Head of caudate nucleus (tissue), 42 donors: Measurements from ENCODE around the gene SLC25A25.
"Not testable (repeated sequence)": the region's sequence is repeated elsewhere in the genome, so short reads cannot be mapped to it uniquely, and the experiment has no call there.

Experiments
- DNase-seq, 42 donors: peaks; one replicate each; pipeline versions ENCODE4 v3.0.0 to v3.0.0-alpha.2; 2020 to 2021; ENCODE audit warnings: mixed read lengths in 7 of 42
- intact Hi-C: fragments of 100-400 bp; cut with DNase I; formaldehyde crosslinking; loops from one replicate; pipeline ENCODE4 v1.15.0; 2022

SLC25A25 gene

GRCh38 chr9:128118971-128119665, 51.1 kb downstream of the SLC25A25 start:
- DNase-seq: peak in 4 of 42 donors; percentile 1 to 7 (median 4)
- intact Hi-C loops: loop anchor here (10.0 kb wide), 1 partner anchor 174 kb away; no protein-coding TSS in a partner anchor

- peak in 1 of 42 donors; percentile 5 for DNase-seq
These were observed 52.2 kb downstream of the SLC25A25 start for GRCh38 chr9:128120061-128120740.

DNA sequence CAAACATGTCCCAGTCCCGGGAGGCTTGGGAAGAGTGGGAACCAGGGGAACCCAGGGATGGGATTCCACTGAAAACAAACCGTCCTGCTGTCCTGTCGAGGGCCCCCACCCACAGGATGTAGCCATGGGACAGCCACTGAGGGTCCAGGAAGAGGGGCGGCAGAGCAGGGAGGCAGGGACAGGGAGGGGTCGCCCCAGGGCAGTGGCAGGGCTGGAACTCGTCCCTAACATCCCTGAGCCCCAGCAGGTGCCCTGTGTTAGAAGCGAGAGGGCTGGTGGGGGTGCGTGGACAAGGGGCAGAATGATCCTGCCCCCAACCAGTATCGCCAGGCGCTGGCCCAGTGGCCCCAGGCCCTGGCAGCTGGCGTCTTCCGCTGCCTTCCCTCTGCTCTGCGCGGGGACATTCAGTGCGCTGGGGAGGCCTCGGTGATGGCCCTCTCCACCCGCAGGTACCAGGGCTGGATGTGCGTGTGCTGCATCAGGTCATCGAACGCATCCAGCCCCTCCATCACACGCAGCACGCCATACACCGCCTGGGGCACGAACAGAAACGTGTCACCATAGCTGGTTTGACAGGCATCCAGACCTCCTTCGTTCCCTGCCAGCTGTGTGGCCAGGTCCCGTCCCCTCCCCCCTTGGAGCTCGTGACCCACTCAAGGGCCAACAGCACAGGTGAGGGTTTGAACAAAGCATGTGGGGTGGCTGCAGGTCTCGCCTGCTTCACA, 52.9 kb downstream of the SLC25A25 start:
- no peak for DNase-seq
- intact Hi-C loops: no loop called here

More at GRCh38 chr9:128120061-128120740, 52.2 kb downstream of the SLC25A25 start:
- intact Hi-C loops: no loop called here

- no peak for DNase-seq
- intact Hi-C loops: no loop called here
These were observed 53.4 kb downstream of the SLC25A25 start for GRCh38 chr9:128121466-128121810.

DNA sequence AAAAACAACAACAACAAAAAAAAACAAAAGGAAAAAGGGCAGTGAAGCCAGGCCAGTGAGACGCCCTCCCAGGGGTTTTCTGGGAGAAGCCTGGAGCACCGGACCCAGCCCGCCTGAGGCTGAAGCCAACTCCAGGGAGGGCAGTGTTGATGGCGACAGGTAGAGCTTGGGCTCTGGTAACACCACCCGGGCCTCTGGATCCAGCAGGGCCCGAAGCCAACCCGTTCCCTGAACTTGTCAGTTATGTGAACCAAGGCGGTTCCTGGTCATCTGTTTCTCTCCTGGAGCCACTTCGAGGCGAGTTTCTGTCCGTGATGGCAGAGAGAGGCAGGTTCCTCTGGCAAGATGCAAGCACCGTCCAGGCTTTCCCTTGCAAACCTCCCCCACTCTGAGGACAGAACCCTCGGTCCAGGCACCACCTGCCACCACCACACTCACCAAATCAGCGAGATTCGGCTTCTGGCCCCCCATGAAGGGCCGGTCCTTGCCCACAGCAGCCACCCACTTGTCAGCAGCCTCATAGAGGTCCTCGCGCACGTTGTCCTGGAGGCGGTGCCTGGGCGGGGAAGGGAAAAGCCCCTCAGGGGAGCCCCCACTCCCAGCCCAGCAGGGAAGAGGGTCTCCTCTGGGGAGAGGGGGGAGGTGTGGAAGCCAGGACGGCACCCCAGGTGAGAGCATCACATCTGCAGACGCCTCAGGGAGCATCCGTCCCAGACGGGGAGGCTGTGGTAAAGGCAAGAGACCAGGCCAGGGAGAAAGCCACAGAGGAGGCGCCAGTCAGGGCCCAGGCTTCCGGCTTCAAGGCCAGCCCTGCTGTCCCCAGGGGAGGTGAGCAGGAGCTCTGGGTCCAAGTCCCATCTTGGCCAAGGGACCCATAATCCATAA, 54.1 kb downstream of the SLC25A25 start:
- intact Hi-C loops: no loop called here
- DNase-seq: no peak

DNA sequence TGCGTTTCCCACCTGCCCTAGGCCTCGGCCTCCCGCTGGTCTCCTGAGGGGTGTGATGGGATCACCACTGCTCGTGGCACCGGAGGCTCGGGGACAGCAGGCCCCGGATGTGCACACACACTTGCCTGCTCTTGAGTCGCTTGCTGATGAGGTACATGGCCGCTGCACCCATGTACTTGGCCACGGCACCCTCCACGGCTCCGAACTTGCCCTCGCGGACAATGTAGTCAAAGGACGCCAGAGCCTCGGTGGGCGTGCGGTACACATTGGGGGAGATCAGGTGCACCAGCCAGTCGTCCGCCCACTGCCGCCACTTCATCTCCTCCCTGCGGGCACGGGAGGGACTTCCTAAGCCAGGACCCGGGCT, 54.8 kb downstream of the SLC25A25 start:
- intact Hi-C loops: no loop called here

GRCh38 chr9:128123451-128124080, 55.5 kb downstream of the SLC25A25 start:
- DNase-seq: no peak
- intact Hi-C loops: no loop called here

More for the DNA sequence above, 54.8 kb downstream of the SLC25A25 start:
- DNase-seq: no peak

GRCh38 chr9:128124451-128124850, 56.4 kb downstream of the SLC25A25 start:
- intact Hi-C loops: no loop called here

DNA sequence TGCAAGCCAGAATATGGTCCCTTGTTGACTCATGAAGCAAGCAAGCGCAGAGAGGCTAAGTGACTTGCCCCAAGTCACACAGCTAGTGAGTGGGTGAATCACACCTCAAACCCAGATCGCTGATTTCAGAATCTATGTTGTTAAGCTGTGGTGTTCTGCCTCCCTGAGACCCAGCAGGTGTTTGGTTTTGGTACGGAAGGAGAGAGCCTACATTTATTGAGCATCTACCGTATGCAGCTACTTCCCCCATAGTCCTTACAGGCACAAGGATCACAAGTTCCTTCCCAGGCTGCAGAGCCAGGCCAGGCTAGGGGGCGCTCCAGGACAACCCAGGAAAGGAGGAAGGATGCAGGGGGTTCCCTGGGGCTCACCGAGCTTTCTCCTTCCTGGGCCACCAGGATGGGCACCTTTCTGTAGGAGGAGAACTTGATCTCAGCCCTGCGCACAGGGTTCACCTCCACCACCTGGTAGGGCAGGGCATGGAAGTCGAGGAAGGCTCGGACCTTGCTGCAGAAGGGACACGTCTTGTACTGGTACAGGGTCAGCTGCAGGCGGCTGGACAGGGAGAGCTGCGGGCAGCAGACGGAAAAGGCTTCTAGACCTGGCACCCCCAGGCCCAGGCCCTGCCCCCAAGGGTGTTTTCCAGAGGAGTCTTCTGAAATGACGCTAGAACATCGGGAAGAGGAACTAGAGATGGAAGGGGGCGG, 57.0 kb downstream of the SLC25A25 start:
- intact Hi-C loops: no loop called here
- DNase-seq: peak; percentile 51 to 84 (median 72)

More at GRCh38 chr9:128124451-128124850, 56.4 kb downstream of the SLC25A25 start:
- DNase-seq: no peak

DNA sequence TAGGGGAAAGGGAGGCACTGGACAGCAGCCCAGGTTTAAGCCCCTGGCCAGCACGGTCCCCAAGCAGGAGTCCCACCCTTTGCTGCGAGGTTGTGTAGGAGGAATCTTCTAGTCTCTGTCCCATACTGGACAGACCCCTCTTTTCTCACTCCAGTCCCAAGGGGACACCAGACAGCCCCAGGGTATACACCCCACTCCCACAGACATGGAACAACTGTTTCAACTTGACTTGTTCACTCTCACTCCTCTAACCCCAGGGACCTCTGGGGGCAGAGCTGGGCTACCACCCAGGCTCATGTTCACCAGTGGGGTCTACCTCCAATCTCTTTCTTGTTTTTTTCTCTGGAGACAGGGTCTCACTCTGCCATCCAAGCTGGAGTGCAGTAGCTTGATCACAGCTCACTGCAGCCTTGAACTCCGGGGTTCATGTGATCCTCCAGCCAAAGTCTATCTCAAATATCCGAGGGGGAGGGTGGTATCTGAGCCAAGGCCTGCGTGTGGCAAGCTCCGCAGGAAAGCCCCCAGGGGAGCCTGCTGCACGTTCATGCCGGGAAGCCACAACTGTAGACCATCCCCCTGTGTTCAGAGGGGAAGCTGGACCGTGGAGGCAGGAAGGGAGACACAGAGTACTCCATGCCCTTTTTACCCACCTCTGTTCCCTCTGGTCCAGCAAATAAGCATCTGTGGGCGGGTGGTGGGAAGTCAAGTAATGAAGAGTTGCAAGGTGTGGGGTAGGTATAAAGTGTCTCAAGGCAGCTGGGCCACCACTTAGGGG, 57.7 kb downstream of the SLC25A25 start:
- DNase-seq: no peak
- intact Hi-C loops: no loop called here

- peak; percentile 63 to 94 (median 88) for DNase-seq
- intact Hi-C loops: no loop called here
These were observed 59.5 kb downstream of the SLC25A25 start, which contains the start of gene PTGES2 for GRCh38 chr9:128127568-128127989. Gene PTGES2 (minus strand): TSS chr9:128127729. CDS start chr9:128127717, 12 bp downstream.

DNA sequence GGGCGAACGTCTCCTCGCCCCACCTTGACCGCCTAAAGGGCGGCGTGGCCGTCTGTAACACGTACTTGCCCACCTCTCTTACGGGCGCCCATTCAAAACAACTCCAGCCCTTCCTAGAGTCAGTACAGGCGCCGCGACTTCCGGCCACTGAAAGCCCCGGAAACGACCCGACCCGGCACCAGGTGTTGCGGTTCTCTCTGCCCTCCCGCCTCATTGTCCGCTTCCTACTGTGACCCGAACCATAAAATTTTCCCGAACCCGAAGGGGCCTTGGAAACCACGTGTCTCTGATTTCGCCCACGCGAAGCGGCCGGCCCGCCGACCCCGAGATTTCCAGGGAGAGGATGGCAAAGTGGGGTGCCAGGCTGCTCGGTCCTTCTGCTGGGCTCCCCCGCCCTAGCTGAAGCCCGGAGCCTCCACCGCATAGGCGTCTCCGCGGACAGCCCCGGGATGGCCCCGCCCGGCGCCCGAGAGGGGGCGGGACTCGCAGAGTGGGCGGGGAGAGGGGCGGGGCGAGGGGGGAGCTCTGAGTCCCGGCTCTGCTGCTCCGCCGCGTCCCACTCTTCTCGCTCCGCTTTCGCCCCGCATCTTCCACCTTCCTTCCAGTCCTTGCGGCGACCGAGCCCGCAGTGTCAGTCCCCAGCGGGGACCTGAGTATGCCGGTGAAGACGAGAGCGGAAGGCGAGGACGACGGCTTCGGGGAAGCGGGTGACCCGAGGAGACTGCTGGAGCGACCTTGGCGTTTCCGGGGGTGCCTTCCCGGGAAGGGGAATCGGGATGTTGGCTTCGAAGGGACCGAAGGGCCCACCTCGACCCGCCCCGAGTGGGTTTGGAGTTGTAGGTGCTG, 60.2 kb downstream of the SLC25A25 start:
- DNase-seq: peak; percentile 67 to 94 (median 87)
- intact Hi-C loops: no loop called here

DNA sequence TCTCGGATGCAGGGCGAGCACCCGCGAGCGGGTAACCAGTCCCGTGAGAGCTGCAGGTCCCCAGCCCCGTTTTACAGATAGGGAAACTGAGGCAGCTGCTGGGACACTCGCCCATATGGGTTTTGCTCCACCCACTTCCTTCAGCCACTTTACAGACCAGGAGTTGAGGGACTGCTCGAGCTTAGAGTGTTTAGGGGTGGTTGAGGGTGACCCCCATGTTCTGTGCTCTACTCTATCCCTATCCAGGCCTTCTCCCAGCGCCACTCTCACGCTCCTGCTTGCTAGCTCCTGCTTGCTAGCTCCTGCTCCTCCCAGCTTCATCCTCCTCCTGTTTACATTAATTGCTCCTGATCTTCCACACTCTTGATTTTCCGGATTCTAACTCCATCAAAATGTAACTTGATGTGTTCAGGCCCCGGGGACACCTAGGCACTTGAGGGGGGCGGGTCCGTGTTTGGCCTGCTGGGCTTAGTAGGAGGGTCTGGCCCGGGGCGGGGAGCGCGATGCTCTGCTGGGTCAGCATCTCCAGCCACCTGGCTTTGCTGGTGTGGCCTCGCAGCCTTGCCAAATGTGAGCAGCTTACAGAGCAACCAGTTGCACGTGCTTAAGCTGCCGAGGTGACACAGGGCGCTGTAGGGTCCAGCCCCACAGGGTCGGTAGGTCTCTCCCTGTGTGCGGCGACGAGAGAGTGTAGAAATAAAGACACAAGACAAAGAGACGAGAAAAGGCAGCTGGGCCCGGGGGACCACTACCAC, 61.0 kb downstream of the SLC25A25 start:
- intact Hi-C loops: no loop called here
- DNase-seq: peak in 3 of 42 donors; percentile 25 to 33 (median 30)

- DNase-seq: peak in 41 of 42 donors; percentile 33 to 86 (median 64)
- intact Hi-C loops: not testable (repeated sequence)
These were observed 62.1 kb downstream of the SLC25A25 start for GRCh38 chr9:128129976-128130590.

DNA sequence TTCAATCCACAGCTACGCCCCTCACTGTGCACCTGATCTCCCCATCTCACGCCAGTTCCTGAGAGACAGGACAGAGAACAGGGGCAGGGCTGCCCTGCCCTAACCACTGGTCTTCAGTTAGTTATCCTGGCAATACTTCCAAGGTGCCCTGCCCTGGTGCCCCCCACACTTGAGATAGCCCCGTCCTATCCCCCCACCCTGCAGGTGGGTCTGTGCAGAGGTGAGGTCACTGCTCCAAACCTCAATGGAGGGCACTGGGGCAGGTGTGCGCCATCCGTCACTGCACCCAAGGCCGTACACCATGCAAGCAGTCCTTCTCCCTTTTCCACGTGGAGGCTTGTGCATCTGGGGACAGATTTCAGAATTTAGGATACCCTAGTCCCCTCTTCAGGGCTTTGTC, 62.6 kb downstream of the SLC25A25 start:
- DNase-seq, intact Hi-C loops: not testable (repeated sequence)
